ENCODE data around the gene IL1RAP.

DNA sequence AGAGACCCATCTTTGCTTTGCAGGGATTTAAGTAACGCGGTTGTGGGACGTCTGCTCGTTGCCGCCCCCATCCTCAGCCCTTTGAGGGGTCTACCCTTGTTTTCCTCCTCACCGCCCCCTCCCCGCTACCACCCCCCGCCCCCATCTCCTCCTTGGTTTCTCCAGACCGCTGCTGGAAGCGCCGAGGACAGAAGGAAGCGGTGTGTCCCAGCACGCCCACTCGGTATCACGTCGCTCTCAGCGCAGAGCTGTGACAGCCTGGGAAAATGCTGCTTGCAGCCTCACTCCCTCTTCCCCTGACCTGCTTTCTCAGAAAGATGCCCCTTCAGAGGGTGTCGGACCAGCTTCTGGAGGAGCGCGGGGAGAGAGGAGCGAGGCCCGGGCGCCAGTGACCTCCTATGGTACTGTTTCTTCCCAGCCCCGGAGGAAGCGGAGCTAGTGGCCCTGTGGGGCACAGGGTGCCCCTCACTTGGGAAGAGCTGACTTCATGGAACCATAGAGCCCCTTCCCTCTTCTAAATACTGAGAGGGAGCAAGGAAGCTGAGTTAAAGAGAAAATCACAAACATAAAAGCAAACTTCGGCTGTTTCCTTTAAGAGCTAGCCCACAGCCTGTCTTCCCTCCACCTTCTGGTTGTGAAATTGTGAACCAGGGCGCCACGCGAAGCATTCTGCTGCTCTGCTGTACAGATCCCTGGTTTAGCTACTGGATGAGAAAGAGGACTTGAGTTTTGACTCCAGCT lies 698 bp downstream of the IL1RAP start:
- TF ChIP-seq ZFX (IDR thresholded peaks at IDR 0.05) = no peak
- TF ChIP-seq, protein P1, sequence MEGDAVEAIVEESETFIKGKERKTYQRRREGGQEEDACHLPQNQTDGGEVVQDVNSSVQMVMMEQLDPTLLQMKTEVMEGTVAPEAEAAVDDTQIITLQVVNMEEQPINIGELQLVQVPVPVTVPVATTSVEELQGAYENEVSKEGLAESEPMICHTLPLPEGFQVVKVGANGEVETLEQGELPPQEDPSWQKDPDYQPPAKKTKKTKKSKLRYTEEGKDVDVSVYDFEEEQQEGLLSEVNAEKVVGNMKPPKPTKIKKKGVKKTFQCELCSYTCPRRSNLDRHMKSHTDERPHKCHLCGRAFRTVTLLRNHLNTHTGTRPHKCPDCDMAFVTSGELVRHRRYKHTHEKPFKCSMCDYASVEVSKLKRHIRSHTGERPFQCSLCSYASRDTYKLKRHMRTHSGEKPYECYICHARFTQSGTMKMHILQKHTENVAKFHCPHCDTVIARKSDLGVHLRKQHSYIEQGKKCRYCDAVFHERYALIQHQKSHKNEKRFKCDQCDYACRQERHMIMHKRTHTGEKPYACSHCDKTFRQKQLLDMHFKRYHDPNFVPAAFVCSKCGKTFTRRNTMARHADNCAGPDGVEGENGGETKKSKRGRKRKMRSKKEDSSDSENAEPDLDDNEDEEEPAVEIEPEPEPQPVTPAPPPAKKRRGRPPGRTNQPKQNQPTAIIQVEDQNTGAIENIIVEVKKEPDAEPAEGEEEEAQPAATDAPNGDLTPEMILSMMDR (conservative IDR thresholded peaks at IDR 0.05) = no peak

Data from C4-2B (cell line).